Stimulated activated effector memory CD8-positive, alpha-beta T cell treated with anti-CD3 and anti-CD28 coated beads, Interleukin-12 subunit alpha, Interleukin-12 subunit beta, amount 100 ng/mL, for 72 hours (primary cell): Measurements from ENCODE around the gene NDUFV3.
A peak's percentile ranks its signal among the peaks of the same experiment; 100 is the strongest.
"Not testable (repeated sequence)": the region's sequence is repeated elsewhere in the genome, so short reads cannot be mapped to it uniquely, and the experiment has no call there.

Experiments used
- ATAC-seq: fragments of 150-1000 bp; cut with Tn5 transposase; 2 replicates; pipeline ENCODE4 v1.10.0; 2021
- DNase-seq, 2 donors: peaks; one replicate each; pipeline ENCODE4 v3.0.0; 2021 to 2022; ENCODE audit warnings: low spot score in 2 of 2
- H3K27ac Mint-ChIP-seq: one replicate; pipeline ENCODE4 v1.8.0; 2022; ENCODE audit warnings: mild to moderate bottlenecking, mixed read lengths
- H3K36me3 Mint-ChIP-seq: one replicate; pipeline ENCODE4 v1.8.0; 2022; ENCODE audit warnings: mild to moderate bottlenecking, mixed read lengths
- H3K4me1 Mint-ChIP-seq: one replicate; pipeline ENCODE4 v1.8.0; 2022; ENCODE audit warnings: mixed read lengths
- H3K4me3 Mint-ChIP-seq: one replicate; pipeline ENCODE4 v1.8.0; 2022; ENCODE audit warnings: mild to moderate bottlenecking, mixed read lengths
- H3K9me3 Mint-ChIP-seq: one replicate; pipeline ENCODE4 v1.8.0; 2022; ENCODE audit warnings: mixed read lengths

Gene NDUFV3

GRCh38 chr21:42863504-42863870, 29.6 kb upstream of the NDUFV3 start:
- Mint-ChIP-seq H3K4me3 (no peak overlapping the region), H3K4me1 (peaks cover 29% of the 10 kb centered on the region), H3K36me3 (peaks cover 83% of the 10 kb centered on the region), H3K27ac (peak overlapping the region; percentile 83), H3K9me3 (no peaks in the 10 kb centered on the region)
- no peak for ATAC-seq
- DNase-seq, result no peak

- H3K9me3 Mint-ChIP-seq, result no peaks in the 10 kb centered on the region
- peaks cover 29% of the 10 kb centered on the region for H3K4me1 Mint-ChIP-seq
- peak overlapping the region; percentile 67 for H3K27ac Mint-ChIP-seq
- no peak overlapping the region for H3K4me3 Mint-ChIP-seq
- ATAC-seq (no peak), DNase-seq (no peak)
- H3K36me3 Mint-ChIP-seq, result peaks cover 83% of the 10 kb centered on the region
Observed at GRCh38 chr21:42864286-42864685, 28.8 kb upstream of the NDUFV3 start.

- Mint-ChIP-seq H3K9me3 (no peaks in the 10 kb centered on the region), H3K36me3 (peaks cover 87% of the 10 kb centered on the region), H3K4me1 (peaks cover 29% of the 10 kb centered on the region), H3K27ac (peak overlapping the region; percentile 67), H3K4me3 (no peak overlapping the region)
- no peak for DNase-seq
- no peak for ATAC-seq
Observed at GRCh38 chr21:42864815-42865775, 28.0 kb upstream of the NDUFV3 start.

GRCh38 chr21:42865776-42866160, 27.3 kb upstream of the NDUFV3 start:
- H3K36me3 Mint-ChIP-seq, result peaks cover 87% of the 10 kb centered on the region
- H3K4me3 Mint-ChIP-seq, result no peak overlapping the region
- DNase-seq, result no peak
- H3K9me3 Mint-ChIP-seq, result no peaks in the 10 kb centered on the region
- peak overlapping the region; percentile 71 for H3K27ac Mint-ChIP-seq
- ATAC-seq, result no peak
- peaks cover 29% of the 10 kb centered on the region for H3K4me1 Mint-ChIP-seq

DNA sequence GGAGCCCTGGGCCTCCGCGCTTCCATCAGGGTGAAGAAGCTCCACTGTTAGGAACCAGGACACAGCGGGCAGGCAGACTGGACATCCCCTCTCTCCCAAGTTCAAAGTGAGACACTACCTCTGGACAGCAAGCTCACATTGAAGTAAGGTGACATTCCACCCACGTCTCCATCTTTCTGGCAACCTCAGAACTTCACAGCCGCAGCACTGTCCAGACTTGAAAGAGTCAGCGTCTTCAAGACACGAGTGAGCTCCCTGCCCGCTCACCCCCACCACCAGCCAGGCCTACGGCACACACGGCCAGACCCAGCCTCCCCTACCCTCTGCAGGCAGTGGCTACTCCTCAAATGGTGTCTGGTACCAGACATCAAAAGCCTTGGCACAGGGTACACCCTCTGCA, 24.9 kb upstream of the NDUFV3 start:
- no peak for DNase-seq
- Mint-ChIP-seq H3K9me3 (no peaks in the 10 kb centered on the region), H3K4me1 (peaks cover 21% of the 10 kb centered on the region), H3K27ac (no peak overlapping the region), H3K36me3 (peaks cover 96% of the 10 kb centered on the region), H3K4me3 (no peak overlapping the region)
- ATAC-seq, result no peak

- peak overlapping the region; percentile 58 for H3K27ac Mint-ChIP-seq
- H3K9me3 Mint-ChIP-seq, result no peaks in the 10 kb centered on the region
- H3K36me3 Mint-ChIP-seq, result peaks cover 99% of the 10 kb centered on the region
- ATAC-seq (no peak), DNase-seq (no peak)
- H3K4me3 Mint-ChIP-seq, result no peak overlapping the region
- peaks cover 3% of the 10 kb centered on the region for H3K4me1 Mint-ChIP-seq
Observed at GRCh38 chr21:42873096-42873495, 20.0 kb upstream of the NDUFV3 start.

DNA sequence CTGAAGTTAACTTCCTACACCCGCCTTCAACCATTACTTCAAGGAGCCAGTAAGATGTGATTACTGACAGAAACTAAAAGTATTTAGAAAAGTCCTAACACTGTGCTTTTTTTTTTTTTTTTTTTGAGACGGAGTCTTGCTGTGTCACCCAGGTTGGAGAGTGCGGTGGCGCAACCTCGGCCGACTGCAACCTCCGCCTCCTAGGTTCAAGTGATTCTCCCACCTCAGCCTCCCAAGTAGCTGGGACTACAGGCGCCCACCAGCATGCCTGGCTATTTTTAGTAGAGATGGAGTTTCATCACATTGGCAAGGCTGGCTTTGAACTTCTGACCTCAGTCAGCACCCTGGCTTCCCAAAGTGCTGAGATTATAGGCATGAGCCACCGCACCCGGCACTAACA, 17.3 kb upstream of the NDUFV3 start:
- H3K9me3 Mint-ChIP-seq, ATAC-seq, H3K4me3 Mint-ChIP-seq, H3K27ac Mint-ChIP-seq, DNase-seq: not testable (repeated sequence)
- peaks cover 22% of the 10 kb centered on the region for H3K4me1 Mint-ChIP-seq
- H3K36me3 Mint-ChIP-seq, result peaks cover 91% of the 10 kb centered on the region

GRCh38 chr21:42878678-42878992, 14.5 kb upstream of the NDUFV3 start:
- Mint-ChIP-seq H3K36me3 (peaks cover 63% of the 10 kb centered on the region), H3K27ac (peak overlapping the region; percentile 98), H3K4me1 (peaks cover 27% of the 10 kb centered on the region), H3K9me3 (no peaks in the 10 kb centered on the region), H3K4me3 (peak overlapping the region; percentile 92)
- peak; percentile 27 for ATAC-seq
- no peak for DNase-seq

- H3K4me1 Mint-ChIP-seq, result peaks cover 27% of the 10 kb centered on the region
- peak within 1 kb of the TSS; percentile 98 for H3K27ac Mint-ChIP-seq
- ATAC-seq (peak; percentile 97), DNase-seq (peak; percentile 99)
- peaks cover 57% of the 10 kb centered on the region for H3K36me3 Mint-ChIP-seq
- H3K4me3 Mint-ChIP-seq, result peak within 1 kb of the TSS; percentile 92
- no peaks in the 10 kb centered on the region for H3K9me3 Mint-ChIP-seq
Observed at GRCh38 chr21:42878993-42879787, 13.9 kb upstream of the NDUFV3 start, which contains the start of gene WDR4. TSS of gene WDR4 (minus strand) at chr21:42879539. CDS start at chr21:42879495, 44 bp downstream.

GRCh38 chr21:42880352-42880751, 12.8 kb upstream of the NDUFV3 start:
- no peak for ATAC-seq
- DNase-seq, result no peak
- peak overlapping the region; percentile 98 for H3K27ac Mint-ChIP-seq
- H3K4me1 Mint-ChIP-seq, result peaks cover 27% of the 10 kb centered on the region
- H3K36me3 Mint-ChIP-seq, result peaks cover 46% of the 10 kb centered on the region
- no peaks in the 10 kb centered on the region for H3K9me3 Mint-ChIP-seq
- H3K4me3 Mint-ChIP-seq, result peak overlapping the region; percentile 92

DNA sequence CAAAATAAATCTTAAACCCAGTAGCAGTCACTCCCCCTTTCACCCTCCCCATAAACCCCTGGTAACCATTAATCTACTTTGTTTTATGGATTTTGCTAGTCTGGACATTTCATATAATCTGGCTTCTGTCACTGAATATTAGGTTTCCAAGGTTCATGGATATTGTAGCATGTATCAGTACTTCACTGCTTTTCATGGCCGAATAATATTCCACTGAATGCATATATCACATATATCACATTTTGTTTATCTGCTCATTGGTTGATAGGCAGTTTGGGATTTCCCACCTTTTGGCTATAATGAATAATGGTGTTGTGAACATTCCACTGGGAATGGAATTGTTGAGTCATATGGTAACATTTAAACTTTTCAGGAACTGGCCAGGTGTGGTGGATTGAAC, 9.2 kb upstream of the NDUFV3 start:
- Mint-ChIP-seq H3K4me3 (no peak overlapping the region), H3K4me1 (peaks cover 18% of the 10 kb centered on the region), H3K36me3 (peaks cover 11% of the 10 kb centered on the region), H3K27ac (no peak overlapping the region), H3K9me3 (no peaks in the 10 kb centered on the region)
- no peak for ATAC-seq
- no peak for DNase-seq

- no peak for ATAC-seq
- peaks cover 1% of the 10 kb centered on the region for H3K36me3 Mint-ChIP-seq
Observed at GRCh38 chr21:42887326-42887725, 5.8 kb upstream of the NDUFV3 start.

DNA sequence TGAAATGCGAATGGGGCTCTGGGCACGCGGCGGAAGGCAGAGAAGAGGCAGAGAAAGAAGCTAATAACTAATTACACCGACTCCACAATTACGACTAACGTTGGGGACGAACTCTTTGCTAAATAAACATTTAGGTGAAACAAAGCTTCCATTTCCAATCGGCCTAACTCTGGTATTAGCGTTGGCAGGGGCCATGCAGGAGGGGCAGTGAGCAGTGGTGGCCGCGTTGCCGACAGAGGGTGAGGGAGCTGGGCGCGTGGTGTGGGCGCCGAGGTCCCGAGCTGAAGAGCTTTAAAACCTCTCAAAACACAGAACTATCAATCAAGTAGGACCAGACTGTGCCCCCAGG, 553 bp upstream of the NDUFV3 start:
- H3K9me3 Mint-ChIP-seq, result no peaks in the 10 kb centered on the region
- H3K4me3 Mint-ChIP-seq, result peak overlapping the region; percentile 89
- peaks cover 11% of the 10 kb centered on the region for H3K4me1 Mint-ChIP-seq
- peaks cover 36% of the 10 kb centered on the region for H3K36me3 Mint-ChIP-seq
- ATAC-seq (no peak), DNase-seq (no peak)
- H3K27ac Mint-ChIP-seq, result peak overlapping the region; percentile 95

More at GRCh38 chr21:42887326-42887725, 5.8 kb upstream of the NDUFV3 start:
- no peak overlapping the region for H3K4me3 Mint-ChIP-seq
- DNase-seq, result no peak
- H3K9me3 Mint-ChIP-seq, result no peaks in the 10 kb centered on the region
- peaks cover 2% of the 10 kb centered on the region for H3K4me1 Mint-ChIP-seq
- no peak overlapping the region for H3K27ac Mint-ChIP-seq

GRCh38 chr21:42900446-42900845, 7.3 kb downstream of the NDUFV3 start:
- H3K4me1 Mint-ChIP-seq, result peaks cover 11% of the 10 kb centered on the region
- H3K36me3 Mint-ChIP-seq, result peaks cover 86% of the 10 kb centered on the region
- no peaks in the 10 kb centered on the region for H3K9me3 Mint-ChIP-seq
- no peak overlapping the region for H3K4me3 Mint-ChIP-seq
- H3K27ac Mint-ChIP-seq, result no peak overlapping the region
- ATAC-seq (no peak), DNase-seq (no peak)

GRCh38 chr21:42903817-42904216, 10.7 kb downstream of the NDUFV3 start:
- H3K9me3 Mint-ChIP-seq, result no peaks in the 10 kb centered on the region
- no peak overlapping the region for H3K27ac Mint-ChIP-seq
- H3K4me3 Mint-ChIP-seq, result no peak overlapping the region
- no peak for ATAC-seq
- peaks cover under 1% of the 10 kb centered on the region for H3K4me1 Mint-ChIP-seq
- H3K36me3 Mint-ChIP-seq, result peaks cover 93% of the 10 kb centered on the region
- DNase-seq, result no peak

DNA sequence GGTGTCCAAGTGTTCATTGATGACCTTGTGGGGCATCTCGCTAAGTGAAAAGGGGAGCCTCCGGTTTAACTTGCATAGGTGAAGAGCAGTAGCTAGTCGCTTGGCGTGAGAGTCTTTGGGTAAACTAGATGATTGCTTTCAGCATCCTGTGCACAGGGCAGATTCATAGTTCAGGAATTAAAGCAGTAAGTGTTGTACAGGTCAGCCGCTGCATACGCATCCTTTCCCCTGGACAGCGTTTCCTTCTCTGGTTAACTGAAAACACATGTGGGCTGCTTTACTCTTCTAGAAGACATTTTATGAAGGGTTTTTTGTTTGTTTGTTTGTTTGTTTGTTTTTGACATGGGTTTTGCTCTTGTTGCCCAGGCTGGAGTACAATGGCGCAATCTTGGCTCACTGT, 12.1 kb downstream of the NDUFV3 start:
- Mint-ChIP-seq H3K9me3 (no peaks in the 10 kb centered on the region), H3K4me3 (no peak overlapping the region), H3K4me1 (no peaks in the 10 kb centered on the region), H3K36me3 (peaks cover 95% of the 10 kb centered on the region), H3K27ac (peak overlapping the region; percentile 32)
- DNase-seq, result no peak
- no peak for ATAC-seq
